Testis (tissue), 2 donors: ENCODE measurements around the gene SLC10A4.

ENCODE experiments used
- POLR2A ChIP-seq: fragments of 450-650 bp; IDR thresholded peaks from one replicate; pipeline ENCODE4 v1.6.1; 2017; ENCODE audit warnings: antibody characterized with exemption, mild to moderate bottlenecking, moderate library complexity
- TF ChIP-seq, protein P1 (sequence below), 3 experiments: fragments of 450-650 bp in 2 of 3; fragments of 200-600 bp in 1 of 3; sonication (generic) in 1 of 3; IDR thresholded peaks; one replicate each; pipeline ENCODE4 v1.5.1; 2016 to 2019; ENCODE audit warnings: antibody characterized with exemption in 3 of 3, mild to moderate bottlenecking in 2 of 3, moderate library complexity in 1 of 3

DNA sequence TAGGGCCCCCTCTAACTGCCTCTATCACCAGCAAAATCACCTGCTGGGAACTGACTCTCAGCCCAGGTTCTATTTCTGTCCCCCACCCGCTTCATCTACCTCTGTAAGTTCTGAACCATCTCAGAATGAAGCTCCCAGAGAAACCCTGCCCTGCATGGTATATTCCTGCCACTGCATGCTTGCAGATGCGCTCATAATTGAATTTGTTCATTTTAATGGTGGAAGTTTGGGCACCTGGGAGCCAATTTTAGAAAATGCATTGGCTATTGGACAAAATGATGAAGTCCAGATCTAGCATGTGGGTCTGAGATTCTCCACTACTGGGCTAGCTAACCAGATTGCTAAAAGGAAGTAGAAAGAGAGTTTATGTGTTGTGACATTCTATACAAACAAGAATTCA is 28.6 kb upstream of the SLC10A4 start:
- no peak for TF ChIP-seq POLR2A
- TF ChIP-seq, protein P1, sequence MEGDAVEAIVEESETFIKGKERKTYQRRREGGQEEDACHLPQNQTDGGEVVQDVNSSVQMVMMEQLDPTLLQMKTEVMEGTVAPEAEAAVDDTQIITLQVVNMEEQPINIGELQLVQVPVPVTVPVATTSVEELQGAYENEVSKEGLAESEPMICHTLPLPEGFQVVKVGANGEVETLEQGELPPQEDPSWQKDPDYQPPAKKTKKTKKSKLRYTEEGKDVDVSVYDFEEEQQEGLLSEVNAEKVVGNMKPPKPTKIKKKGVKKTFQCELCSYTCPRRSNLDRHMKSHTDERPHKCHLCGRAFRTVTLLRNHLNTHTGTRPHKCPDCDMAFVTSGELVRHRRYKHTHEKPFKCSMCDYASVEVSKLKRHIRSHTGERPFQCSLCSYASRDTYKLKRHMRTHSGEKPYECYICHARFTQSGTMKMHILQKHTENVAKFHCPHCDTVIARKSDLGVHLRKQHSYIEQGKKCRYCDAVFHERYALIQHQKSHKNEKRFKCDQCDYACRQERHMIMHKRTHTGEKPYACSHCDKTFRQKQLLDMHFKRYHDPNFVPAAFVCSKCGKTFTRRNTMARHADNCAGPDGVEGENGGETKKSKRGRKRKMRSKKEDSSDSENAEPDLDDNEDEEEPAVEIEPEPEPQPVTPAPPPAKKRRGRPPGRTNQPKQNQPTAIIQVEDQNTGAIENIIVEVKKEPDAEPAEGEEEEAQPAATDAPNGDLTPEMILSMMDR (IDR thresholded peaks at IDR 0.05) = no peak
